ENCODE results near the gene OR2K2. TPM values are rescaled to one million over a fixed set of nuclear protein-coding genes. Genes with fewer than 3 reads are reported as not detected.

OR2K2 gene
- polyA plus RNA-seq, 1 donor from 2014 or later = 0.68 TPM

Other genes with a start within 250 kb of the OR2K2 start
- gene ECPAS, start 154.2 kb upstream of the OR2K2 start, polyA plus RNA-seq = 34.7 and 42.6 TPM in 2 replicates
- 2.9 and 4.2 TPM in 2 replicates for gene ZNF483, start 195.0 kb upstream of the OR2K2 start, polyA plus RNA-seq

All from neural cell (in vitro differentiated cells).